Fibroblast of the aortic adventitia (primary cell): ENCODE measurements around the gene BCAS3. TPM values are rescaled to one million over a fixed set of nuclear protein-coding genes. Genes with fewer than 3 reads are reported as not detected.

ENCODE experiments used
- DNase-seq: peaks from one replicate; pipeline ENCODE4 v3.0.0-alpha.2; 2010; ENCODE audit warnings: low read depth
- H3K4me3 ChIP-seq: 2 replicates; pipeline ENCODE4 v1.5.1; 2011; ENCODE audit warnings: low read depth, mild to moderate bottlenecking, control low read depth, low read length, moderate library complexity
- total RNA-seq: library from RNA; depleted of rRNA; stranded (reverse); fragments of >200 nt; gene quantifications from 2 replicates; pipeline ENCODE4 v1.2.3, GENCODE V29; 2012; ENCODE audit warnings: low replicate concordance
- TF ChIP-seq, protein P1 (sequence below): IDR thresholded peaks from 2 replicates; pipeline ENCODE4 v1.5.1; 2011; ENCODE audit warnings: mild to moderate bottlenecking, low read length, control low read depth, inconsistent platforms; ENCODE audit not compliant: insufficient read depth

BCAS3 gene
- total RNA-seq, 1 donor, result 29.6 TPM

DNA sequence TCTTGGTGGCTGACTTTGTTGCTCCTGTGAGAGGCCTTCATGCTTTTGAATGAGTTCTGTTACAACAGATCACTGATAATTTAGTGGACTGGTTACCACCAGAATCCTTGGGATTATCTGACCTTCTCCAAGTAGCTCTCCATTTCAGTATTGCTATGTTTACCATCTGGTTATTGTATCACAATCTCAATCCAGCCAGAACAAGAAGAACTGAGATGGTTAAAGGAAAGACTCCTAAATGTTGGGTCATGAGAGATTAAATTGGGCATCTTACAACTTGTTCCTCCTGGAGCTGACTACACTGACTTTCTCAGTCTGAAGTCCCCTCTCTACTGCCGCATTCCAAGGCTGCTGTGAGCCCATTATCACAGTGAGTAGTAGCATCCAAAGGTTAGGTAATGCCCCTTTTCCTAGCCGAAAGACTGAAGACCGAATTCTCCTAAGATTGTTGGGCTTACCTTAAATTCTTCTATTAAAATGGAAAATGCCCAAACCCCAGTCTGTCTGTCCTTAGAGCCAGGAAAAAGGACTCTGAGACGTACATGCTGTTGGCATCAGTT lies 540.3 kb downstream of the BCAS3 start:
- DNase-seq, result no peak
- TF ChIP-seq, protein P1, sequence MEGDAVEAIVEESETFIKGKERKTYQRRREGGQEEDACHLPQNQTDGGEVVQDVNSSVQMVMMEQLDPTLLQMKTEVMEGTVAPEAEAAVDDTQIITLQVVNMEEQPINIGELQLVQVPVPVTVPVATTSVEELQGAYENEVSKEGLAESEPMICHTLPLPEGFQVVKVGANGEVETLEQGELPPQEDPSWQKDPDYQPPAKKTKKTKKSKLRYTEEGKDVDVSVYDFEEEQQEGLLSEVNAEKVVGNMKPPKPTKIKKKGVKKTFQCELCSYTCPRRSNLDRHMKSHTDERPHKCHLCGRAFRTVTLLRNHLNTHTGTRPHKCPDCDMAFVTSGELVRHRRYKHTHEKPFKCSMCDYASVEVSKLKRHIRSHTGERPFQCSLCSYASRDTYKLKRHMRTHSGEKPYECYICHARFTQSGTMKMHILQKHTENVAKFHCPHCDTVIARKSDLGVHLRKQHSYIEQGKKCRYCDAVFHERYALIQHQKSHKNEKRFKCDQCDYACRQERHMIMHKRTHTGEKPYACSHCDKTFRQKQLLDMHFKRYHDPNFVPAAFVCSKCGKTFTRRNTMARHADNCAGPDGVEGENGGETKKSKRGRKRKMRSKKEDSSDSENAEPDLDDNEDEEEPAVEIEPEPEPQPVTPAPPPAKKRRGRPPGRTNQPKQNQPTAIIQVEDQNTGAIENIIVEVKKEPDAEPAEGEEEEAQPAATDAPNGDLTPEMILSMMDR, result no peak
- H3K4me3 ChIP-seq, result no peak overlapping the region

DNA sequence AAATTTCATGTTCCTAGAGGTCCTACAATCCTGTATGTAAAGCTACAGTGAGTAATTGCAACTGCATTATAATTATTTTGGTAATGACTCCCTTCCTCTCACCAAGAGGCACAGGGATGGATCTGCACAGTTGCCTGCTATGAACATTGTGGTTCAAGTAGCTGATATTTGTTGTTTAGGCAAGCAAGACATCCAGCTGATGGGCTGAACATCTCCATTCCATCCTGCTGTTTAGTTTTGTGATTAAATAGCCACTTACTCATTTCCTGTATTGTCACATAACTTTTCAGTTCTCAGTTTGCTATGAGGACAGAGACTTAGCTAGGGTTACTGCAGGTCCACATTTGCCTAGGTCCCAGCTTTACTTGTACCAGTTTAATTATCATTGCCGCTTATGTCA lies 540.8 kb downstream of the BCAS3 start:
- H3K4me3 ChIP-seq, result no peak overlapping the region
- TF ChIP-seq, protein P1, result no peak
- peak; percentile 26 for DNase-seq

DNA sequence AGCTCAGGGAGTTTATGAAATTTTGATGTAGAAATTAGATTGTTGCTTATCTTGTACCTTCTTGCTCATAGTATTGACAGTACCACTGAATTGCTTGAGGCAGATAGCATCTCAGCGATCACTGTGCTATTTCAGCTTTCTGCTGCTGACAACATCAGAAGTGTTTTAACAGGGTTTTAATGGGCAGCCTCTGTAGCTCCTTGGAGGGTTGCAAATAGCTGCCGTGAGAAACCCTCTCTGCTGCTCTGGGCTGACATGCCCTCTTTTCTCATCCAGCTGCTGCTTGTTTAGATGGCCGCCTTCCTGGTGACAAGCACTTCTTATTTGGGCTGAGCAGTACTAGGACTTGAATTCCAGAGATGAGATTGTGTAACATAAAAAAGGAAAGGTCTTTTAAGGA lies 541.8 kb downstream of the BCAS3 start:
- peak; percentile 25 for DNase-seq
- H3K4me3 ChIP-seq, result no peak overlapping the region
- TF ChIP-seq, protein P1, result no peak

DNA sequence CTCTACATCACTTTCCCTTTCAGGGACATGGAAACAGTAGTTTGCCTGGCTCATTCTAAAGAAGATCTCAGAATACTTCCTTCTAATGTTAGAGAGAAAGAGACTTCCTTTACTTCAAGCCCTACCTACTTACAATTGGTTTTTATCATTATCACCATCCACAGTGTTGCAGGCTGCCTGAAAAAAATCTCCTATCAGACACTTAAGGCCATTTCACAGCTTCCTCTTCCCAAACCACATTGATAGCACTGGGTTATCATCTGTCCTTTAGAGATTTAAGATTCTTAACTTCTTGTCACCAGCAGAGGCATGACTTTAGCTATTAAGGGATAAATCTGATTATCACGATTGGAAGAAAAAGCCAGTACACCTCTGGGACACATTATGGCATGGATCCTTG lies 543.5 kb downstream of the BCAS3 start:
- no peak overlapping the region for H3K4me3 ChIP-seq
- no peak for DNase-seq
- TF ChIP-seq, protein P1, result no peak

DNA sequence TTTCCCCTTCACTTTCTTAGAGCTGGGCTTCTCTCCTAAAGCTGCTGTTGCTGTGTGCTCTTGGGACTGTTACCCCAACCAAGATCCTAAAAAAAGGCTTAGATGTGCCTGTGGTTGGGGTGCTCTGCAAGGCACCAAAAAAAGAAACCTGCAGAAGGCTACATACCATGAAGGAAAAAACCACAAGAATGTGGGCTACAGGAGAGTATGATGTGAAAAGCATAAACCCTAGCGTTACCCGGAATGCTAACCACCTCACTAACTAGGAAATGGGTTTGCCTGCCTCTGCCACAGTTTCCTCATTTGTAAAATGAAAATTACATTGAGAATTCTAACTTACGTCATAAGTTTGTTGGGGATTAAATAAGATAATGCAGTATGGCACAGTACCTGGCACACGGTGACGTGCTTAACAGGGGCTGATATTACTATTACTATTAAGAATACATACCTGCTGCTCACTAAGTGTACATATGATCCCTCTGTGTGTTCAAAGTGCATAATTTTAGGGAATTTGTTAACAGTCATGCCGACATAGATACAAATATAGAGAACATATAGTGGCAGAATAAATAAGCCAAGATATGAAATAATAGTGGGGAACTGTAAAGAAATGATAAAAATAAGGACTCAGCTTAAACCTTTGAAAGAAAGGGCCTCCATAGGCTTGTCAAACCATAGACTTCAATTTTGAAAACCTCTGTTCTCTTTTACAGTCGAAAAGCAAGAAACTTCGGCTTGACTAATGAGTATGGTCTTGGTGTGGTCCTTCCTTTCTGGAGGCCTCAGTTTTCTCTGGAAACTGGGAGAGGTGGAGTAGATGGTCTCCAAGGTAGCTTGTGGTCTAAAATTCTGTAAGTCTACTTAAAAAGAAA lies 544.2 kb downstream of the BCAS3 start:
- H3K4me3 ChIP-seq, result no peak overlapping the region
- TF ChIP-seq, protein P1, result no peak
- DNase-seq, result no peak

DNA sequence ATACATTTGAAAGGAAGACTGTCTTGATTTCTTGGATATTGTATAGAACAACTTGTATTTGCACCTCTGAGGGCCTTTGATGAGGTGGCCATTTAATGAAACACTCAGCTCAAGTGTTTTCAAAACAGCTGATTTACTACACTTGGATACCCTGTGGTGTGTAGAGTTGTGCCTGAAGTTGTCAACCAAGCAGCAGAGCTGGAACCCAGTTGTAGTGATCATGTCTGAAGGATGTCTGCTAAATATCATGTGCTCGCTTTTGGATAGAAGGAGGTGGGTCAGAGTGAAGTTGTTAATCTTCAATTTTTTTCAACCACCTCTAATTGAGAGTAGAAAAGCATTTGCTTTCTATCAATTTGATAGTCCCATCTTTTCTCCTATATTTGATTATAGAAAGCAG lies 546.1 kb downstream of the BCAS3 start:
- TF ChIP-seq, protein P1, result no peak
- no peak for DNase-seq
- H3K4me3 ChIP-seq, result no peak overlapping the region
